ENCODE measurements around the gene FNDC7. TPM values are rescaled to one million over a fixed set of nuclear protein-coding genes. Genes with fewer than 3 reads are reported as not detected.
"Not testable (repeated sequence)": the region's sequence is repeated elsewhere in the genome, so short reads cannot be mapped to it uniquely, and the experiment has no call there.

Gene FNDC7
- polyA plus RNA-seq, 1 donor, result not detected

DNA sequence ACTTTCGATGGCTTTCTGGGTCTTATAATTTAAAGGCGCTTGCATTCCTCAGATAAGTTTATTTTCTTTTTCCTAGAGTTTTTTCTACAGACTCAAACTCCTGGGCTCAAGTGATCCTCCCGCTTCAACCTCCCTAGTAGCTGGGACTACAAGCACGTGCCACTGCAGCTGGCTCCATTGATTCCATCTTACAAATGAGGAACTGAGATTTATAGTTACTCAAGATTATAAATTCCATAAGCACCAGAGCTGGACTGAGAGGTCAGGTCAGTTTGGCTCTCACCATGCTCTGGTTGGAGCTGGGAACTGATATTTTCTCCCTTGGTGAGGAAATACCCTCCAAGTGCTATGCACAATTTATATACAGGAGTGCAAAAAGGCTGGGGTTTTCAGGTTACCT, 34.0 kb upstream of the FNDC7 start:
- Histone ChIP-seq H3K9me3 (ENCODE audit: control insufficient read depth, low read depth, low read length) (peaks cover 3% of the 10 kb centered on the region), H3K27ac (ENCODE audit: low read length) (no peak overlapping the region), H3K4me3 (ENCODE audit: low read length) (no peak overlapping the region), H3K27me3 (ENCODE audit: control insufficient read depth, insufficient read depth, low read length) (no peaks in the 10 kb centered on the region), H3K36me3 (ENCODE audit: control insufficient read depth, insufficient read depth, low read length) (no peaks in the 10 kb centered on the region), H3K4me1 (ENCODE audit: control insufficient read depth, insufficient read depth, low read length) (no peaks in the 10 kb centered on the region)
- DNase-seq, result no peak
- no CpG with 5 or more reads among the region's 4 CpGs for WGBS (ENCODE audit: insufficient coverage, low lambda C conversion rate)

DNA sequence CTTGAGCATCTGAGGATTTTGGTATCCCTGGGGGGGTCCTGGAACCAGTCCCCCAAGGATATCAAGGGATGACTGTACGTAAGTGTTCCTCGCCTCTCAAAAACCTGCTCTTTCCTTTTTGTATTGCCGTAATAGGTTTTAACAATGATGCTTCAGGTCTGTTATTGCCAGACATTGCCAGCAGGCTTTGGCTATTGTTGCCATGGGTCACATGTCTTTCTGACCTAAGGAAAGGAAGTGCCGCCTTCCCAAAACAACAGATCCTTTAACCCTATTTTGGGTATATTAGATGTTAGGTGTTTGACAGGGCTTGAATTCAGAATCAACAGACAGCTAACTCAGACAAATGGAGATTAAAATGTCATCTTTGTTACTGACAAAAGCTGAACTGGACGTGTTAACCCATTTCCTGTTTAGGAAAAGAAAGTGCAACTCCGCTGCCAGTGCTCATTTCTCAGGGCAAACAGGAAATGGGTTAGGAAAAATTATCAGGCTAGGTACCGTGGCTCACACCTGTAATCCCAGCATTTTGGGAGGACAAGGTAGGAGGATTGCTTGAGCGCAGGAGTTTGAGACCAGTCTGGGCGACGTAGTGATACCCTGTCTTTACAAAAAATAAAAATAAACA, 33.0 kb upstream of the FNDC7 start:
- H3K27me3 ChIP-seq (ENCODE audit: control insufficient read depth, insufficient read depth, low read length), result no peaks in the 10 kb centered on the region
- WGBS (ENCODE audit: insufficient coverage, low lambda C conversion rate), result no CpG with 5 or more reads among the region's 10 CpGs
- no peak overlapping the region for H3K4me3 ChIP-seq (ENCODE audit: low read length)
- H3K9me3 ChIP-seq (ENCODE audit: control insufficient read depth, low read depth, low read length), result peaks cover 3% of the 10 kb centered on the region
- H3K36me3 ChIP-seq (ENCODE audit: control insufficient read depth, insufficient read depth, low read length), result no peaks in the 10 kb centered on the region
- H3K4me1 ChIP-seq (ENCODE audit: control insufficient read depth, insufficient read depth, low read length), result no peaks in the 10 kb centered on the region
- H3K27ac ChIP-seq (ENCODE audit: low read length), result no peak overlapping the region
- no peak for DNase-seq

DNA sequence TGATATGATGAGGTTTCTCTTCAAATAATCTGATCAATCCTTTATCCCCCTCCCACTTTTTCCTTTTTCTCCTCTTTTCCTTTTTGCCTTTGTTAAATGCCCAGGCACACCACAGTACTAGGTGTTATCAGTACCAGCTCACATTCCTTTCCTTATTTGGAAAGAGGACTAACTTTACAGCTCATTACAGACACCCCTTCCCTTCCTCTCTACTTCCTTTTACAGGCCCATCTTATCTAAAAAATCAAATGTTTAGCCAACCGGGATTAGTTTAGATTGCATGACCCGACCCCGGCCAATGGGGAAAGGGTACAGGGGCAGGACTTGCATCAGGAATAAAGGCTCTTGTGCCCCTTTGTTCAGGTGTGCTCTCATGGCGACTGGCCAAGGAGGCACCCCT, 31.0 kb upstream of the FNDC7 start:
- H3K4me3 ChIP-seq (ENCODE audit: low read length); H3K36me3 ChIP-seq (ENCODE audit: control insufficient read depth, insufficient read depth, low read length); H3K27me3 ChIP-seq (ENCODE audit: control insufficient read depth, insufficient read depth, low read length); H3K27ac ChIP-seq (ENCODE audit: low read length); H3K9me3 ChIP-seq (ENCODE audit: control insufficient read depth, low read depth, low read length); H3K4me1 ChIP-seq (ENCODE audit: control insufficient read depth, insufficient read depth, low read length); DNase-seq: not testable (repeated sequence)
- WGBS (ENCODE audit: insufficient coverage, low lambda C conversion rate), result no CpG with 5 or more reads among the region's 4 CpGs

DNA sequence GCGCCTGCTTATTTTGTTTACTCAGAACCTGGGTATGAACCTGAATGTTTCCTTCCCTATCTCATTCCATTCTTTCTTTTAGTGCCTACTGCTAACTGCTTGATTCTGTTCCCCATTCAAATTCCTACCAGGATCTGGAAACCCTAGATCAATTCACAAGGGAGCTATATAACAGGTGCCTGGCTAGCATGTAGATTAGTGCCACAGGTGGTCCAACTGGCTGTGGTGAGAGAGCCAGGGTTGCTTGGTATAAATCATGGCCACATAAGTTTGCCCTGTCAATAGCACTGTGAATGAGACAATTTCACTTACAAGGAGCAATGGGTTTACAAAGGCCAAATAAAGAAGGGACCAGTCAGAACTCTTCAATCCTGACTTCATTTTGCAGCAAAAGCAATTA, 27.2 kb upstream of the FNDC7 start:
- WGBS (ENCODE audit: insufficient coverage, low lambda C conversion rate), result 60% methylated on average over 1 of the region's 1 CpG
- Histone ChIP-seq H3K4me3 (ENCODE audit: low read length) (no peak overlapping the region), H3K9me3 (ENCODE audit: control insufficient read depth, low read depth, low read length) (no peaks in the 10 kb centered on the region), H3K27ac (ENCODE audit: low read length) (no peak overlapping the region), H3K27me3 (ENCODE audit: control insufficient read depth, insufficient read depth, low read length) (no peaks in the 10 kb centered on the region), H3K36me3 (ENCODE audit: control insufficient read depth, insufficient read depth, low read length) (no peaks in the 10 kb centered on the region), H3K4me1 (ENCODE audit: control insufficient read depth, insufficient read depth, low read length) (no peaks in the 10 kb centered on the region)
- DNase-seq, result no peak

DNA sequence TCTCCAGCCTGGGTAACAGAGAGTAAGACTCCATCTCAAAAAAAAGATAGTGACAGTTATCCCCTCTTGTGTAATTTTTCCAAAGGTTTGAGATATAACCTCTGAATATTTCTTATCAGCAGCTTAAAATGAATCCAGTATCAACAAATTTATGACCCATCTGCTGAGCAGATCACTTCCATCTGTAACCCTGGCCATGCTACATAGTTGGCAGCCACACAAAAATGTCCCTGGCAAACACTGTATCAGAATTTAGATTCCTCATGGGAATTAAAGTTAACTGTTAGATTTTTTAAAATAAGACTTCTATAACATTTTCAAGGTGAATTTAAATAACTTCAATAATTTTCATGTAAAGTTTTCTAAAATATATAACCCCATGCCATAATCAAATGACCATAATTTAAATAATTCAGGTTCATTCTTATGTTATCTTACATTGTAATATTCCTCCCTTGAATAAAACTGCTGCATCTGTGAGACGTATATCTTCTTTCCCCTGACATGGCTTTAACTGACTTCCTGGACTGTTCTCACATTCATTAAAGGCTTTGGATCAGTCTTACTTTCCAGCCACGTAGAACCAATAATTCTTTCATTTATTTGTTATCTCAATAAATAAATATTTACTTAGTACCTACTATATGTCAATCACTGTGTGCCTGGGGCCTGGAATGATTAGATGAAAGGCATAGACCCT, 25.9 kb upstream of the FNDC7 start:
- H3K36me3 ChIP-seq (ENCODE audit: control insufficient read depth, insufficient read depth, low read length), result no peaks in the 10 kb centered on the region
- no CpG with 5 or more reads among the region's 2 CpGs for WGBS (ENCODE audit: insufficient coverage, low lambda C conversion rate)
- no peak overlapping the region for H3K27ac ChIP-seq (ENCODE audit: low read length)
- H3K27me3 ChIP-seq (ENCODE audit: control insufficient read depth, insufficient read depth, low read length), result no peaks in the 10 kb centered on the region
- H3K4me1 ChIP-seq (ENCODE audit: control insufficient read depth, insufficient read depth, low read length), result peaks cover 3% of the 10 kb centered on the region
- no peak overlapping the region for H3K4me3 ChIP-seq (ENCODE audit: low read length)
- no peaks in the 10 kb centered on the region for H3K9me3 ChIP-seq (ENCODE audit: control insufficient read depth, low read depth, low read length)
- DNase-seq, result no peak

DNA sequence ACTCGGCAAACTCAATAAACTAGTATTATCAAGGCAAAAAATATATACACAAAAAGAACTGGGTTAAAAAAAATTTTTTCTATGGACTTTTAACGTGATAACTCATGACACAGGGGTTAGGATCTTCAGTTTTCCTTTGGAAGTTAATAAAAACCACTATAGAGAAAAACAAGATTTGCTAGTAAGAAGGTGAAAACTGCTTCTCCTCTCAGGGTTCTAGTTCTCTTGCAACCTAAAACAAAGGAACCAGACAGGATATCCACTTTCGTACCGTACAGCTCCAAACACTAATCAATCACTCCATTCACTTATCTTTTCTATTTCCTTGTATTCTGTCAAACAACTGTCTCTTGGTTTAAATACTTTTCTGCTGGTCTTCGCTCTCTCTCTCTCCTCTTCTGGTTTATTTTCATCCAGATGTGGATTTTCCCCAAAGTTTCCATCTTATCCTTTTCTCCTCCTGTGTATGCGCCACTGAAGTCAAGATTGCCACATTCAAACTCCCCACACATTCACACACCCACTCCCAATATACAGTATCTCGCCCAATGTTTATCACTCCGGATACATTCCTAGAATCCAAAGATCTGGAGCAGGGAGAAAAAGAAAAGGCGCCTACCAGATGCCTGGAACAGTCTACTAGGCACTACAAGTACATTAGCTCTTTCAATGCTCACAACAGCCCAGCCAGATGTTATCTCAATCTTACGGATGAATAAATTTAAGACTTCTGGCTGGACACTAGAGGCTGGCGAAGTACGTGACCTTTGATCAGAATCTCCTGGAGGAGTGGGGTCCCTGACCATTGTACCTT, 21.4 kb upstream of the FNDC7 start:
- DNase-seq, result no peak
- Histone ChIP-seq H3K27ac (ENCODE audit: low read length) (peak overlapping the region; percentile 99), H3K4me3 (ENCODE audit: low read length) (peak overlapping the region; percentile 85), H3K27me3 (ENCODE audit: control insufficient read depth, insufficient read depth, low read length) (no peaks in the 10 kb centered on the region), H3K9me3 (ENCODE audit: control insufficient read depth, low read depth, low read length) (no peaks in the 10 kb centered on the region), H3K36me3 (ENCODE audit: control insufficient read depth, insufficient read depth, low read length) (no peaks in the 10 kb centered on the region), H3K4me1 (ENCODE audit: control insufficient read depth, insufficient read depth, low read length) (peaks cover 3% of the 10 kb centered on the region)
- WGBS (ENCODE audit: insufficient coverage, low lambda C conversion rate), result 49% methylated on average over 5 of the region's 12 CpGs

DNA sequence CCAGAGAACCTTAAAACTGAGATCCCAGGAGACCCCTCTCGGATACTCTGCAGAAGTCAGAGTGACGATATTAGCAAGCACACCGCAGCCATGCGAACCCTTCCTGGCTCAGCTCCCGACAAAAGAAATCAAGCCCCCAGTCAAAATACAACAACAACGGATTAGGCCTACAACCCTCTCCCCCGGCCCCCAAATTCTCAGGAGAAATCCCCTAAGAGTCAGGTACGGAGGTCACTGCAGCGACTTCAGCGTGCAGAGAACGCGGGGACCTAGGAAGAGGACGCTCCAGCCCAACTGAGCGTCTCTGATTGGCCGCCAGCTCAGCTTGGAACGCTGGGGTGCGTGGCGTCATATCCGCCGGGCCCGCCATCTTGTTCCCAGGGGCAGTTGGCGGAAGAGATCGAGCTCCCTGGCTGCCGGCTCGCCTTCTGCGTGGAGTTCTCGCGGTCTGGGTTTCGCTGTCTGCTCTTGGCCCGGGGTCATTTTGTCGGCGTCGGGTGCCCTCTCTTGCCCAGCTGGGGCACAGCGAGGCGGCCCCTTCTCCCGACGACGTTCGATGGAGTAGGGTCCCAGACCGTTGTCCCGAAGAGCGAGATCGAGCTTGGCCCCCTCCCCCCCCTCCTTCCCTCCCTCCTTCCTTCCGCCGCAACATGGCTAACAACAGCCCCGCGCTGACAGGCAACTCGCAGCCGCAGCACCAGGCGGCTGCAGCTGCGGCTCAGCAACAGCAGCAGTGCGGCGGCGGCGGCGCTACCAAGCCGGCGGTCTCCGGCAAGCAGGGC, 20.6 kb upstream of the FNDC7 start, which contains the start of gene PRPF38B:
PRPF38B (plus strand) TSS at position 369 of the 782 bp plus-strand sequence; CDS start at position 651, 282 bp downstream.
- no CpG with 5 or more reads among the region's 59 CpGs for WGBS (ENCODE audit: insufficient coverage, low lambda C conversion rate)
- Histone ChIP-seq H3K4me3 (ENCODE audit: low read length) (peak within 1 kb of the TSS; percentile 85), H3K27ac (ENCODE audit: low read length) (peak within 1 kb of the TSS; percentile 99), H3K36me3 (ENCODE audit: control insufficient read depth, insufficient read depth, low read length) (peaks cover 7% of the 10 kb centered on the region), H3K9me3 (ENCODE audit: control insufficient read depth, low read depth, low read length) (no peaks in the 10 kb centered on the region), H3K4me1 (ENCODE audit: control insufficient read depth, insufficient read depth, low read length) (peaks cover 3% of the 10 kb centered on the region), H3K27me3 (ENCODE audit: control insufficient read depth, insufficient read depth, low read length) (no peaks in the 10 kb centered on the region)
- peak; percentile 94 to 96 for DNase-seq

DNA sequence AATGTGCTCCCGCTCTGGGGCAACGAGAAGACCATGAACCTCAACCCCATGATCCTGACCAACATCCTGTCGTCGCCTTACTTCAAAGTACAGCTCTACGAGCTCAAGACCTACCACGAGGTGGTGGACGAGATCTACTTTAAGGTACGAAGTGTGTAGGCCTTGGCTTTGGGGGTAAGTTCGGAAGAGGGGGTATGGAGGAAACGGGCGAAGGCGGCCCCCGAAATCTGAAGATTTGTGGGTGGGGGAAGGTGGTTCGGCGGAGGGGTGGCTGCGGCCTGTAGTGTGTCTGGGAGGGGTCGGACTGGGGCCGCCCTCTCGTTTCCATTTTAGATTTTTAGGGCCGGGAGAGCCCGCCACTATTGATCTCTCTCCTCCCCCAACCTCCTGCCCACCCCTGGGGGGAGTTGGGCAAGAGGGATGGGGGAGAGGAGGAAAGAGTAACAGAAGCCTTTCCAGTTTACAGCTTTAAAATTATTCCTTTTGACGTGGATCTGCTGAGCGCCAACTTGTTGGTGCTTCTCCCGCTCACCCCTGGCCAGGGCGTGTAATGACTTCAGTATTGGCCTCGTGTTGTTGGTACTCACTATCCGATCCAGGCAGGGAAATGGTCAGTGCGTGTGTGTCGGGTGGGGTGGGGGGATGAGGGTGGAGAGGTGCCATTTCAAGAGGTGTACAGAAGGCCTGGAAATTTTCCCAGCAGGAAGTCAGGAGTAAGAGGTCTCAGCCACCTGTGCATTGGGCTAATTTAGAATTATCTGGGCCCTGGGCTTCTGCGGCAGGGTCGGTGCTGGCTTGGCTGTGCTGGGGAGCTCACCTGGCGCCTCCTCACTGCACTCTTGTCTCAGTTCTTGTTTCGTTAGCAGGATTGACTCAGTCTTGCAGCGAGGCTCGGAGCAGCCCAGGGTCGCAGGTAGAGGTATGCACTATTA, 19.7 kb upstream of the FNDC7 start:
- peaks cover 3% of the 10 kb centered on the region for H3K4me1 ChIP-seq (ENCODE audit: control insufficient read depth, insufficient read depth, low read length)

DNA sequence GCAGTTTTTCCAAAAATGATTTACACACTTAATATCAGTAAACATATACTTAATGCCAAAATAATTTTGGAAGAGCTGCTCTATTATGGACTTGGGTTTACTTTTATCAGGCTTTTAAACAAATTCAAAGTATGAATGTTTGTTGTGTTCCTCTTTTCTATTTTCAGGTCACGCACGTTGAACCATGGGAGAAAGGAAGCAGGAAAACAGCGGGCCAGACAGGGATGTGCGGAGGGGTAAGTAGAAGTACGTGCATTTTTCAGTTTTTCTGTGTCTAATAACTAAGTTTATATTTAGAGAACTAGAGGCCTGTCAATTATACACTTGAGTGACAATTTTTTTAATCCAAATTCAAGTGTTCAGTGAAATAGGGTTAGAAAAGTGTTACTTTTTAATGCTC, 17.2 kb upstream of the FNDC7 start:
- Histone ChIP-seq H3K4me3 (ENCODE audit: low read length) (no peak overlapping the region), H3K27me3 (ENCODE audit: control insufficient read depth, insufficient read depth, low read length) (no peaks in the 10 kb centered on the region), H3K4me1 (ENCODE audit: control insufficient read depth, insufficient read depth, low read length) (peaks cover 3% of the 10 kb centered on the region), H3K27ac (ENCODE audit: low read length) (no peak overlapping the region), H3K9me3 (ENCODE audit: control insufficient read depth, low read depth, low read length) (no peaks in the 10 kb centered on the region), H3K36me3 (ENCODE audit: control insufficient read depth, insufficient read depth, low read length) (peaks cover 34% of the 10 kb centered on the region)
- no peak for DNase-seq
- WGBS (ENCODE audit: insufficient coverage, low lambda C conversion rate), result 94% methylated on average over 3 of the region's 5 CpGs

More for the DNA sequence above, 19.7 kb upstream of the FNDC7 start:
- Histone ChIP-seq H3K4me3 (ENCODE audit: low read length) (peak overlapping the region; percentile 85), H3K27ac (ENCODE audit: low read length) (peak overlapping the region; percentile 99), H3K27me3 (ENCODE audit: control insufficient read depth, insufficient read depth, low read length) (no peaks in the 10 kb centered on the region), H3K9me3 (ENCODE audit: control insufficient read depth, low read depth, low read length) (no peaks in the 10 kb centered on the region), H3K36me3 (ENCODE audit: control insufficient read depth, insufficient read depth, low read length) (peaks cover 11% of the 10 kb centered on the region)
- no CpG with 5 or more reads among the region's 36 CpGs for WGBS (ENCODE audit: insufficient coverage, low lambda C conversion rate)
- peak; percentile 70 to 90 for DNase-seq
